Hepatocyte (in vitro differentiated cells): ENCODE results near the gene FHOD3. TPM values are rescaled to one million over a fixed set of nuclear protein-coding genes. Genes with fewer than 3 reads are reported as not detected.

ENCODE experiments used
- DNase-seq: peaks from one replicate; pipeline ENCODE4 v3.0.0-alpha.2; 2016; ENCODE audit warnings: low spot score
- H2AFZ ChIP-seq: fragments of 200-600 bp; sonication (generic); 2 replicates; pipeline ENCODE4 v1.6.0; 2016; ENCODE audit warnings: antibody characterized with exemption, mild to moderate bottlenecking
- H3K27ac ChIP-seq: fragments of 200-600 bp; sonication (generic); 2 replicates; pipeline ENCODE4 v1.5.1; 2016; ENCODE audit warnings: mild to moderate bottlenecking
- H3K27me3 ChIP-seq: fragments of 200-600 bp; sonication (generic); 2 replicates; pipeline ENCODE4 v1.6.1; 2016
- H3K36me3 ChIP-seq: fragments of 200-600 bp; sonication (generic); replicated peaks from 2 replicates; pipeline ENCODE4 v1.5.1; 2016; ENCODE audit warnings: low read depth; ENCODE audit not compliant: insufficient read depth
- H3K4me1 ChIP-seq: fragments of 200-600 bp; sonication (generic); 2 replicates; pipeline ENCODE4 v1.5.1; 2016; ENCODE audit warnings: mild to moderate bottlenecking, moderate library complexity; ENCODE audit not compliant: insufficient read depth
- H3K4me2 ChIP-seq: fragments of 200-600 bp; sonication (generic); 2 replicates; pipeline ENCODE4 v1.6.0; 2016
- H3K4me3 ChIP-seq: fragments of 200-600 bp; sonication (generic); 2 replicates; pipeline ENCODE4 v1.5.1; 2016; ENCODE audit warnings: mild to moderate bottlenecking
- H3K79me2 ChIP-seq: fragments of 200-600 bp; sonication (generic); 2 replicates; pipeline ENCODE4 v1.6.0; 2017; ENCODE audit warnings: mild to moderate bottlenecking
- H3K9me2 ChIP-seq: fragments of 200-600 bp; sonication (generic); replicated peaks from 2 replicates; pipeline ENCODE4 v1.6.0; 2017; ENCODE audit warnings: mild to moderate bottlenecking; ENCODE audit not compliant: insufficient read depth
- H3K9me3 ChIP-seq: fragments of 200-600 bp; sonication (generic); 2 replicates; pipeline ENCODE4 v1.5.1; 2016; ENCODE audit warnings: low read depth, mild to moderate bottlenecking
- H4K20me1 ChIP-seq: fragments of 200-600 bp; sonication (generic); 2 replicates; pipeline ENCODE4 v1.6.0; 2016; ENCODE audit warnings: mild to moderate bottlenecking; ENCODE audit not compliant: insufficient read depth, poor library complexity, severe bottlenecking
- CTCF ChIP-seq: fragments of 200-600 bp; sonication (generic); IDR thresholded peaks from 2 replicates; pipeline ENCODE4 v1.5.1; 2016; ENCODE audit warnings: antibody characterized with exemption, mild to moderate bottlenecking; ENCODE audit not compliant: poor library complexity
- EZH2 ChIP-seq: fragments of 200-600 bp; sonication (generic); IDR thresholded peaks from 2 replicates; pipeline ENCODE4 v1.6.1; 2016; ENCODE audit warnings: antibody characterized with exemption, mild to moderate bottlenecking, borderline replicate concordance
- EZH2phosphoT487 ChIP-seq: fragments of 200-600 bp; sonication (generic); IDR thresholded peaks from one replicate; pipeline ENCODE4 v1.6.1; 2018; ENCODE audit warnings: antibody characterized with exemption, mild to moderate bottlenecking, low read depth, moderate library complexity; ENCODE audit not compliant: unreplicated experiment, severe bottlenecking
- WGBS: methylation state at CpG from one replicate; pipeline ENCODE4 v1.1.6; 2016; ENCODE audit warnings: low lambda C conversion rate; ENCODE audit errors: missing lambda C conversion rate; 5-methylcytosine and 5-hydroxymethylcytosine counted together
- polyA plus RNA-seq: library from polyadenylated mRNA; unstranded; fragments of >200 nt; fragmentation: Nextera tagmentation; extraction: Ambion mirVana; gene quantifications from 2 replicates; pipeline ENCODE4 v1.2.1, GENCODE V29; 2016
- total RNA-seq: library from RNA; depleted of rRNA; stranded (reverse); fragments of >200 nt; gene quantifications from 2 replicates; pipeline ENCODE4 v1.2.3, GENCODE V29; 2014

The FHOD3 gene
- total and polyA plus RNA-seq, 2 experiments from 2014 or later, result 1.7 to 2.7 TPM

- no peaks in the 10 kb centered on the region for H3K79me2 ChIP-seq
- H3K36me3 ChIP-seq, result no peaks in the 10 kb centered on the region
- no peak for TF ChIP-seq EZH2
- no peak for TF ChIP-seq EZH2phosphoT487
- H3K4me2 ChIP-seq, result no peak overlapping the region
- no peaks in the 10 kb centered on the region for H3K4me1 ChIP-seq
- H3K9me3 ChIP-seq, result no peaks in the 10 kb centered on the region
- H3K4me3 ChIP-seq, result no peak overlapping the region
- no peak overlapping the region for H3K27ac ChIP-seq
- no peak for DNase-seq
- 90% methylated on average over 6 of the region's 6 CpGs for WGBS
- no peaks in the 10 kb centered on the region for H4K20me1 ChIP-seq
- no peaks in the 10 kb centered on the region for H3K27me3 ChIP-seq
- H2AFZ ChIP-seq, result no peak overlapping the region
- H3K9me2 ChIP-seq, result no peaks in the 10 kb centered on the region
Measured at GRCh38 chr18:36403896-36404820, 106.6 kb downstream of the FHOD3 start.

- TF ChIP-seq EZH2, result no peak
- TF ChIP-seq CTCF, result no peak
- TF ChIP-seq EZH2phosphoT487, result no peak
- no peak overlapping the region for H3K4me2 ChIP-seq
- no peak for DNase-seq
- no peaks in the 10 kb centered on the region for H3K36me3 ChIP-seq
- 76% methylated on average over 2 of the region's 2 CpGs for WGBS
- no peak overlapping the region for H3K4me3 ChIP-seq
- H4K20me1 ChIP-seq, result no peaks in the 10 kb centered on the region
- H3K9me3 ChIP-seq, result no peaks in the 10 kb centered on the region
- H3K4me1 ChIP-seq, result no peaks in the 10 kb centered on the region
- H3K9me2 ChIP-seq, result no peaks in the 10 kb centered on the region
- H3K27ac ChIP-seq, result no peak overlapping the region
- H3K27me3 ChIP-seq, result no peaks in the 10 kb centered on the region
- H2AFZ ChIP-seq, result no peak overlapping the region
- no peaks in the 10 kb centered on the region for H3K79me2 ChIP-seq
Measured at GRCh38 chr18:36405611-36406010, 108.1 kb downstream of the FHOD3 start.

- Histone ChIP-seq H3K9me3 (no peaks in the 10 kb centered on the region), H2AFZ (no peak overlapping the region), H3K27ac (no peak overlapping the region), H3K4me3 (no peak overlapping the region), H3K79me2 (no peaks in the 10 kb centered on the region), H3K4me1 (no peaks in the 10 kb centered on the region), H3K4me2 (no peak overlapping the region), H3K36me3 (no peaks in the 10 kb centered on the region), H3K27me3 (no peaks in the 10 kb centered on the region), H4K20me1 (no peaks in the 10 kb centered on the region), H3K9me2 (no peaks in the 10 kb centered on the region)
- no peak for TF ChIP-seq EZH2phosphoT487
- TF ChIP-seq EZH2, result no peak
- TF ChIP-seq CTCF, result no peak
- no peak for DNase-seq
- WGBS, result 64% methylated on average over 5 of the region's 5 CpGs
Measured at GRCh38 chr18:36406805-36407204, 109.3 kb downstream of the FHOD3 start.

GRCh38 chr18:36408606-36409005 is 111.1 kb downstream of the FHOD3 start:
- Histone ChIP-seq H3K4me2 (no peak overlapping the region), H3K4me3 (no peak overlapping the region), H3K27me3 (no peaks in the 10 kb centered on the region), H3K27ac (no peak overlapping the region), H2AFZ (no peak overlapping the region), H3K4me1 (no peaks in the 10 kb centered on the region), H3K36me3 (no peaks in the 10 kb centered on the region), H4K20me1 (no peaks in the 10 kb centered on the region), H3K9me3 (no peaks in the 10 kb centered on the region), H3K9me2 (no peaks in the 10 kb centered on the region), H3K79me2 (no peaks in the 10 kb centered on the region)
- 98% methylated on average over 5 of the region's 5 CpGs for WGBS
- TF ChIP-seq EZH2phosphoT487 (no peak), CTCF (no peak), EZH2 (no peak)
- no peak for DNase-seq
